ENCODE results near the gene PYCARD.
A peak's percentile ranks its signal among the peaks of the same experiment; 100 is the strongest.

PYCARD gene

DNA sequence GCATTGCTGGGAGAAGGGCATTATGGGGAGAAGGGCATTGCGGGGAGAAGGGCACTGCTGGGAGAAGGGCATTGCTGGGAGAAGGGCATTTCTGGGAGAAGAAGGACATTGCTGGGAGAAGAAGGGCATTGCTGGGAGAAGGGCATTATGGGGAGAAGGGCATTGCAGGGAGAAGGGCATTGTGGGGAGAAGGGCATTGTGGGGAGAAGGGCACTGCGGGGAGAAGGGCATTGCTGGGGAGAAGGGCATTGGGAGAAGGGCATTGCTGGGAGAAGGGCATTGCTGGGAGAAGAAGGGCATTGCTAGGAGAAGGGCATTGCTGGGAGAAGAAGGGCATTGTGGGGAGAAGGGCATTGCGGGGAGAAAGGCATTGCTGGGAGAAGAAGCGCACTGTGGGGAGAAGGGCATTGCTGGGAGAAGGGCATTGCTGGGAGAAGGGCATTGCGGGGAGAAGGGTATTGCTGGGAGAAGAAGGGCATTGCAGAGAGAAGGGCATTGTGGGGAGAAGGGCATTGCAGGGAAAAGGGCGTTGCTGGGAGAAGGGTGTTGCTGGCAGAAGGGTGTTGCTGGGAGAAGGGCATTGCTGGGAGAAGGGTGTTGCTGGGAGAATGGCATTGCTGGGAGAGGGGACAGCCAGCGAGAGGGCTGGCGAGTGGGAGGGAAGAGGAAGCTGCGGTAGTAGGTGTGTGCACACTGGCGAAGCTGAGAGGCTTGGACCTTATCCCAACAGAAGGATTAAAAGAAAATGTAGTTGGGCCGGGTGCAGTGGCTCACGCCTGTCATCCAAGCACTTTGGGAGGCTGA is 19.0 kb upstream of the PYCARD start:
- peak; percentile 11 for DNase-seq (ENCODE audit: low spot score)

DNA sequence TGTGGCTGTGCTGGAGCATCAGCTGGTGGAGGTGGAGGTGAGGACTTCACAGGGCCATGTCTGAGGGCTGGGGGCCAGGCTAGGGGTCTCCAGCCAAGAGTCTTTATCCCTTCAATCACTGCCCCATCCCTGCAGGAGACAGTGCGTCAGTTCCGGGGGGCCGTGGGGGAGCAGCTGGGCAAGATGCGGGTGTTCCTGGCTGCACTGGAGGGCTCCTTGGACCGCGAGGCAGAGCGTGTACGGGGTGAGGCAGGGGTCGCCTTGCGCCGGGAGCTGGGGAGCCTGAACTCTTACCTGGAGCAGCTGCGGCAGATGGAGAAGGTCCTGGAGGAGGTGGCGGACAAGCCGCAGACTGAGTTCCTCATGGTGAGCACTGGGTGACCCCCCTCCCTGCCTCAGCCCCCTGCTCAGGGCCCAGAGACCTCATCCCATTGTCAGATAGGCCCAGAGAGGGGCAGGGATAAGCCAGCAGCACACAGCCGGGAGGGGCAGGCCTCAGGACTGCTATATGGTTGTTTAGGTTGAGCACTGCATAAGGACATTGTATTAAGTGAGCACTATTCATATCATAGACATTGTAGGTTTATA is 16.7 kb upstream of the PYCARD start:
- DNase-seq (ENCODE audit: low spot score): peak; percentile 6
- TF ChIP-seq, protein P1, sequence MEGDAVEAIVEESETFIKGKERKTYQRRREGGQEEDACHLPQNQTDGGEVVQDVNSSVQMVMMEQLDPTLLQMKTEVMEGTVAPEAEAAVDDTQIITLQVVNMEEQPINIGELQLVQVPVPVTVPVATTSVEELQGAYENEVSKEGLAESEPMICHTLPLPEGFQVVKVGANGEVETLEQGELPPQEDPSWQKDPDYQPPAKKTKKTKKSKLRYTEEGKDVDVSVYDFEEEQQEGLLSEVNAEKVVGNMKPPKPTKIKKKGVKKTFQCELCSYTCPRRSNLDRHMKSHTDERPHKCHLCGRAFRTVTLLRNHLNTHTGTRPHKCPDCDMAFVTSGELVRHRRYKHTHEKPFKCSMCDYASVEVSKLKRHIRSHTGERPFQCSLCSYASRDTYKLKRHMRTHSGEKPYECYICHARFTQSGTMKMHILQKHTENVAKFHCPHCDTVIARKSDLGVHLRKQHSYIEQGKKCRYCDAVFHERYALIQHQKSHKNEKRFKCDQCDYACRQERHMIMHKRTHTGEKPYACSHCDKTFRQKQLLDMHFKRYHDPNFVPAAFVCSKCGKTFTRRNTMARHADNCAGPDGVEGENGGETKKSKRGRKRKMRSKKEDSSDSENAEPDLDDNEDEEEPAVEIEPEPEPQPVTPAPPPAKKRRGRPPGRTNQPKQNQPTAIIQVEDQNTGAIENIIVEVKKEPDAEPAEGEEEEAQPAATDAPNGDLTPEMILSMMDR (IDR thresholded peaks at IDR 0.05; ENCODE audit: extremely low read depth, missing control alignments): no peak

More for the DNA sequence above, 19.0 kb upstream of the PYCARD start:
- TF ChIP-seq, protein P1 (IDR thresholded peaks at IDR 0.05; ENCODE audit: extremely low read depth, missing control alignments): no peak

DNA sequence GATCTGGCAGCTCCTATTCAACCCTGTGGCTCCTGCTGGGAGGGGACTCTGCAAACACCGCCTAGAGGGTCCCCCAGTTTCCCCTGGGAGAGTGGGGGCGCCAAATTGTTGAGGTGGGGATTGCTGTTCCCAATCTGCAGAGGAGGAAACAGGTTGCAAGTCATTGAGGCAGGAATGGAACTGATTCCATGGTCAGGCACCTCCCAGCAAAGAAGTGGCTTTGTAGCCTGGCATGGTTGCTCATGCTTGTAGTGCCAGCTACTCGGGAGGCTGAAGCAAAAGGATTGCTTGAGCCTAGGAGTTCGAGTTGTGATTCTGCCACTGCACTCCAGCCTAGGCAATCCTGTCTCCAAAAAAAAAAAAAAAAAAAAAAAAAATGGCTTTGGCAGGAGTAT is 14.6 kb upstream of the PYCARD start:
- DNase-seq (ENCODE audit: low spot score): no peak
- TF ChIP-seq, protein P1 (IDR thresholded peaks at IDR 0.05; ENCODE audit: extremely low read depth, missing control alignments): no peak

DNA sequence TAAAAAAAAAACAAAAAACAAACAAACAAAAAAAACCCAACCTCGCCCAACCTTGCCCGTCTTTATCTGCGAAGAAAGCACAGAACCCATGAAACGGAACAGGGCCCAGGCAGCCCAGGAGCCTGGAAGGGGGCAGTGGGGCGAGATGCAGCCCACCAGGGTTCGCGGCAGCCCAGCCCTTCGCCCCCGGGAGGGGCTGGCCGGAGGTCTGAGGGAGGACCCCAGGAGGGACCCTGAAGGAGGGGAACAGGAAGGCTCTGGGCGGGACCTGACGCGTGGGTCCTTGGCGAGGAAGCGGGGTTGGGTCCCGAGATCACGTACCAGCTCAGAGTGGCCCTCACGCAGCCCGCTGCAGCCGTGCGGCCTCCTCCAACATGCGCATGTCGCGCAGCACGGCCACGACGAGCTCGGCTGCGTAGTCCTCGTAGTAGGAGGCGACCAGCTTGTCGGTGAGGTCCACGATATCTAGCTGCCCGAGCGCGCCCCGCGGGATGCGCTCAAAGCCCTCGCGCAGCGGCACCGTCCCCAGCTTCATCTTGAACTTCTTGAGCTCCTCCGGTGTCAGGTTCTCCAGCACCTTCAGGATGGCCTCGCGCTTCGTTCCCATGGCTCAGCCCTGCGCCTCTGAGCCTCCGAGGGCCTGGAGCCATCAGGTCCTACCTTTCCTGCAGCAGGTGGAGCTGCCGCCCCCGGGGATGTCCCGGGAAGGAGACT is 14.0 kb upstream of the PYCARD start, which contains the start of gene PYDC1:
Gene PYDC1 (minus strand): TSS at position 714 of the 714 bp plus-strand sequence. CDS start 107 bp downstream, at position 607.
- DNase-seq (ENCODE audit: low spot score): peak; percentile 45
- TF ChIP-seq, protein P1 (IDR thresholded peaks at IDR 0.05; ENCODE audit: extremely low read depth, missing control alignments): no peak

DNA sequence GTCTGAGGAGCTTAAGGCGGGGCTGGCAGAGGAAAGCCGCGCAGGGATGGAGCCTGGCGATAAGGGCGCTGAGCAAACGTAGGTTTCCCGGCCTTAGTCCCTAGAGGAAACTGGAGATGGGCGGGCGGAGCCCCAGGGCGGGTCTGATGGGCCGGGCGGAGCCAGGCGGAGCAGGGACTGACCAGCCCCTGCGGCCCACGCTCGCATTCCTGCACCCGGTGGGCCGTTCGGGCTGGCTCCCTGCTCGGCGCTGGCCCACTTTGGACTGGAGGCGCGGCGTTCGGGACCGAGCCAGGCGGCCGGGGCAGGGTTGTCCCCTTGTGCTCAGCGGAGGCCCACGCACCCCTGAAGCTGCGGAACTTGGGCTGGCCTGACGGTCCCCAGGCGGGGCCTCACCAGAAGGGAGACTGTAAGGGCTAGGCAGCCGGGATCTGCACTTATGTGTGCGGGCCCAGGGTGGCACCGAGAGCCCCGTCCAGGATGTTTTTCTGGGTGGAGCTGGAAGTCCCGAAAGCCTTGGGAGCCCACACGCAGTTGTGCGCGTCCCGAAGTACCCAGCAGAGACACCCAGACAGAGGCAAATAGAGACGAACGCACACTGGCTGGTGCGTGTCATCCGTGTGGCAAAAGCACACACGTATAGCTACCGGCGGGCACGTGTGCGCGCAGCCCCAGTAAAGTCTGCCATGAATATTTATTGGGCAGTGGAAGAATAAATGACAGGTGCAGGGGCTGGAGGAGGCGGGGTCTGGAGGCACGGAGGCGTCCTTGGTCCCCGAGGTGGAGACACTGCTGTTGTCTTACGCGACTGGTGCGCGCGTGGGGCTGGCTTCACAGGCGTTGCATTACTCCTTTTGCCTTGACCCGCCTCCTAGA is 13.0 kb upstream of the PYCARD start:
- DNase-seq (ENCODE audit: low spot score): peak; percentile 67
- TF ChIP-seq, protein P1 (IDR thresholded peaks at IDR 0.05; ENCODE audit: extremely low read depth, missing control alignments): no peak

GRCh38 chr16:31214708-31215286 is 12.2 kb upstream of the PYCARD start:
- TF ChIP-seq, protein P1 (IDR thresholded peaks at IDR 0.05; ENCODE audit: extremely low read depth, missing control alignments): no peak
- no peak for DNase-seq (ENCODE audit: low spot score)
